HepG2 (cell line): Measurements from ENCODE around the gene ACTN2. TPM values are rescaled to one million over a fixed set of nuclear protein-coding genes. Genes with fewer than 3 reads are reported as not detected.
A peak's percentile ranks its signal among the peaks of the same experiment; 100 is the strongest.

Experiments used
- ATF5 ChIP-seq: sonication (generic); formaldehyde crosslinking; IDR thresholded peaks from 2 replicates; pipeline ENCODE4 v1.4.0; 2020; ENCODE audit warnings: mild to moderate bottlenecking, low read depth, missing genetic modification reagents
- CAMTA2 ChIP-seq: sonication (generic); formaldehyde crosslinking; IDR thresholded peaks from 2 replicates; pipeline ENCODE4 v1.4.0; 2020; ENCODE audit warnings: mild to moderate bottlenecking, missing genetic modification reagents, borderline replicate concordance
- E2F2 ChIP-seq: sonication (generic); formaldehyde crosslinking; IDR thresholded peaks from 2 replicates; pipeline ENCODE4 v1.4.0; 2020; ENCODE audit warnings: missing genetic modification reagents, borderline replicate concordance
- ERF ChIP-seq: IDR thresholded peaks from 2 replicates; pipeline ENCODE4 v1.6.1; 2018; ENCODE audit warnings: missing biosample characterization, missing genetic modification reagents
- GABPA ChIP-seq, 2 experiments: IDR thresholded peaks; 2 replicates each; pipeline ENCODE4 v1.6.1; 2011 to 2016; ENCODE audit warnings: low read depth in 2 of 2, low read length in 1 of 2, missing biosample characterization in 1 of 2, missing genetic modification characterization in 1 of 2
- HIC2 ChIP-seq: sonication (generic); formaldehyde crosslinking; IDR thresholded peaks from 2 replicates; pipeline ENCODE4 v1.9.0; 2022; ENCODE audit warnings: low read depth, missing genetic modification reagents
- HMG20B ChIP-seq: conservative IDR thresholded peaks from 2 replicates; pipeline ENCODE4 v1.6.1; 2016; ENCODE audit warnings: missing genetic modification reagents, missing compliant biosample characterization
- MIER2 ChIP-seq: IDR thresholded peaks from 2 replicates; pipeline ENCODE4 v1.6.1; 2016; ENCODE audit warnings: missing biosample characterization, missing genetic modification reagents
- MTA1 ChIP-seq: sonication (generic); formaldehyde crosslinking; IDR thresholded peaks from 2 replicates; pipeline ENCODE4 v1.4.0; 2020; ENCODE audit warnings: missing genetic modification reagents, mild to moderate bottlenecking, borderline replicate concordance
- MTF1 ChIP-seq: sonication (generic); formaldehyde crosslinking; IDR thresholded peaks from 2 replicates; pipeline ENCODE4 v1.5.0; 2020; ENCODE audit warnings: missing genetic modification reagents
- NR2C2 ChIP-seq: sonication (generic); formaldehyde crosslinking; IDR thresholded peaks from 2 replicates; pipeline ENCODE4 v1.4.0; 2020; ENCODE audit warnings: missing genetic modification reagents, mild to moderate bottlenecking, moderate library complexity, borderline replicate concordance
- POLR2AphosphoS2 ChIP-seq: IDR thresholded peaks from 2 replicates; pipeline ENCODE4 v1.6.1; 2011; ENCODE audit warnings: low read depth, low read length, improper control_type of control experiment
- PRPF4 ChIP-seq: fragments of 200-400 bp; formaldehyde crosslinking; IDR thresholded peaks from 2 replicates; pipeline ENCODE4 v1.6.1; 2016; ENCODE audit warnings: low read length, low read depth; ENCODE audit not compliant: poor library complexity, severe bottlenecking
- RORA ChIP-seq: sonication (generic); formaldehyde crosslinking; IDR thresholded peaks from 2 replicates; pipeline ENCODE4 v1.5.0; 2020; ENCODE audit warnings: mild to moderate bottlenecking, missing genetic modification reagents, moderate library complexity
- ZBTB26 ChIP-seq: IDR thresholded peaks from 2 replicates; pipeline ENCODE4 v1.6.1; 2016; ENCODE audit warnings: missing compliant biosample characterization, missing genetic modification reagents, borderline replicate concordance
- ZNF205 ChIP-seq: IDR thresholded peaks from 2 replicates; pipeline ENCODE4 v1.6.1; 2018; ENCODE audit warnings: missing biosample characterization, missing genetic modification reagents
- ZNF414 ChIP-seq: sonication (generic); formaldehyde crosslinking; IDR thresholded peaks from 2 replicates; pipeline ENCODE4 v1.5.0; 2020; ENCODE audit warnings: missing genetic modification reagents
- ZNF431 ChIP-seq: sonication (generic); formaldehyde crosslinking; IDR thresholded peaks from 2 replicates; pipeline ENCODE4 v1.9.0; 2022; ENCODE audit warnings: missing genetic modification reagents, low read depth, mild to moderate bottlenecking, borderline replicate concordance
- ZNF616 ChIP-seq: sonication (generic); formaldehyde crosslinking; IDR thresholded peaks from 2 replicates; pipeline ENCODE4 v1.5.0; 2020; ENCODE audit warnings: low read depth, mild to moderate bottlenecking, missing genetic modification reagents
- ZNF740 ChIP-seq: sonication (generic); formaldehyde crosslinking; IDR thresholded peaks from 2 replicates; pipeline ENCODE4 v1.4.0; 2020; ENCODE audit warnings: missing genetic modification reagents
- ZNF83 ChIP-seq: sonication (generic); formaldehyde crosslinking; IDR thresholded peaks from 2 replicates; pipeline ENCODE4 v1.4.0; 2020; ENCODE audit warnings: missing genetic modification reagents, mild to moderate bottlenecking, borderline replicate concordance
- polyA plus RNA-seq, 8 experiments: library from polyadenylated mRNA; depleted of rRNA in 3 of 8; stranded (reverse) in 7 of 8; unstranded in 1 of 8; fragments of >200 nt; fragmentation: Illumina TruSeq in 4 of 8; extraction: Trizol in 4 of 8; gene quantifications; 2 replicates each; pipeline versions ENCODE4 v1.2.1 to v1.2.3, GENCODE V29; 2011 to 2016; ENCODE audit warnings: low read depth in 4 of 8, missing spikeins in 1 of 8, mixed read lengths in 1 of 8; ENCODE audit not compliant: insufficient read depth in 1 of 8
- total RNA-seq, 5 experiments: library from RNA; depleted of rRNA; stranded (reverse); fragments of >200 nt; fragmentation: Illumina TruSeq; extraction: Trizol; gene quantifications; 2 replicates each; pipeline ENCODE4 v1.2.3, GENCODE V29; 2016; ENCODE audit warnings: low read depth in 1 of 5

Gene ACTN2
- total and polyA plus RNA-seq, 2 of the 13 experiments (the other 11 are each of a cell fraction or from before 2014, with no cell fraction given), result 0.04 to 0.13 TPM

- TF ChIP-seq ERF (CRISPR knock-in tag), result peak; percentile 38; the same call in 1 of the 2 replicates
- TF ChIP-seq CAMTA2 (CRISPR knock-in tag), result no peak
- peak; percentile 69 for TF ChIP-seq ZNF205
- TF ChIP-seq HIC2 (CRISPR knock-in tag), result no peak
- no peak; the same call in 1 of the 2 replicates for TF ChIP-seq ZNF83 (CRISPR knock-in tag)
- TF ChIP-seq GABPA (IDR thresholded peaks at IDR 0.05; ENCODE audit: low read depth, low read length), result peak; percentile 78
- TF ChIP-seq GABPA (CRISPR knock-in tag; IDR thresholded peaks at IDR 0.05; ENCODE audit: low read depth), result peak; percentile 96
- peak; percentile 59; the same call in 1 of the 2 replicates for TF ChIP-seq E2F2 (CRISPR knock-in tag)
- TF ChIP-seq ATF5 (CRISPR knock-in tag), result no peak
- no peak for TF ChIP-seq RORA
- TF ChIP-seq MTF1 (CRISPR knock-in tag), result peak; percentile 78; the same call in 1 of the 2 replicates
- peak; percentile 54; the same call in 1 of the 2 replicates for TF ChIP-seq MTA1
- TF ChIP-seq POLR2AphosphoS2, result no peak
- TF ChIP-seq ZBTB26, result peak; percentile 24; the same call in 1 of the 2 replicates
- TF ChIP-seq ZNF616 (CRISPR knock-in tag), result no peak; the same call in 1 of the 2 replicates
- TF ChIP-seq ZNF740 (CRISPR knock-in tag), result peak; percentile 70; the same call in 1 of the 2 replicates
- peak; percentile 92 for TF ChIP-seq NR2C2 (CRISPR knock-in tag)
- TF ChIP-seq HMG20B (CRISPR knock-in tag), result no peak
- TF ChIP-seq PRPF4, result no peak
- TF ChIP-seq ZNF414 (CRISPR knock-in tag), result peak; percentile 61; the same call in 1 of the 2 replicates
- TF ChIP-seq ZNF431 (CRISPR knock-in tag), result peak; percentile 31; the same call in 1 of the 2 replicates
- peak; percentile 23; the same call in 1 of the 2 replicates for TF ChIP-seq MIER2 (CRISPR knock-in tag)
These were observed 108.9 kb downstream of the ACTN2 start, which contains the start of gene MTR (continued) for GRCh38 chr1:236795035-236795756.
